ENCODE measurements around the gene CD9. TPM values are rescaled to one million over a fixed set of nuclear protein-coding genes. Genes with fewer than 3 reads are reported as not detected.

Gene CD9
- polyA plus RNA-seq, 1 donor from 2014 or later: not detected

DNA sequence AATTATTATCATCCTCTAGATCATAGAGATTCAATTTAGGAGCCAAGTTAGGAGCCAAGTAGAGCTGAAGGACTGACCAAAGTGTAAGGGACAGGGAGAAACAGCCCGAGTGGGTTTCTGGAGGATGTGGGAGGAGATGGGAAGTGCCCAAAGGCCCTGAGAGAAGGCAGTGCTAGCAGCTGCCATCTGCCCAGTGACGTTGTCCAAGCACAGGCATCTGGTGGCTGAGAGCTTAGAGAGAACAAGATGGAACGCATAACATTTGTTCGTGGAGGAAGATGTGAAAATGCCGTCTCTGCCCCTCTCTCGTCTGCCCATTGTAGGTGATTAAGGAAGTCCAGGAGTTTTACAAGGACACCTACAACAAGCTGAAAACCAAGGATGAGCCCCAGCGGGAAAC is 34.7 kb downstream of the CD9 start:
- no peak overlapping the region for H3K4me2 ChIP-seq (ENCODE audit: low read length)
- H3K9me2 ChIP-seq (ENCODE audit: insufficient read depth, low read length): no peaks in the 10 kb centered on the region
- H4K20me1 ChIP-seq (ENCODE audit: insufficient read depth): no peaks in the 10 kb centered on the region
- no peaks in the 10 kb centered on the region for H3K27me3 ChIP-seq (ENCODE audit: insufficient read depth, low read depth, low read length)
- H3K9ac ChIP-seq (ENCODE audit: low read length): no peak overlapping the region
- no peak overlapping the region for H3K27ac ChIP-seq (ENCODE audit: low read length)
- no peak overlapping the region for H2AFZ ChIP-seq (ENCODE audit: low read depth, low read length)
- no peaks in the 10 kb centered on the region for H3K79me2 ChIP-seq (replicated peaks; ENCODE audit: insufficient read depth, low read length)
- H3F3A ChIP-seq (ENCODE audit: insufficient read depth, low read length, poor library complexity, severe bottlenecking): no peaks in the 10 kb centered on the region
- no peaks in the 10 kb centered on the region for H3K36me3 ChIP-seq (ENCODE audit: insufficient read depth, low read length)
- TF ChIP-seq, protein P1, sequence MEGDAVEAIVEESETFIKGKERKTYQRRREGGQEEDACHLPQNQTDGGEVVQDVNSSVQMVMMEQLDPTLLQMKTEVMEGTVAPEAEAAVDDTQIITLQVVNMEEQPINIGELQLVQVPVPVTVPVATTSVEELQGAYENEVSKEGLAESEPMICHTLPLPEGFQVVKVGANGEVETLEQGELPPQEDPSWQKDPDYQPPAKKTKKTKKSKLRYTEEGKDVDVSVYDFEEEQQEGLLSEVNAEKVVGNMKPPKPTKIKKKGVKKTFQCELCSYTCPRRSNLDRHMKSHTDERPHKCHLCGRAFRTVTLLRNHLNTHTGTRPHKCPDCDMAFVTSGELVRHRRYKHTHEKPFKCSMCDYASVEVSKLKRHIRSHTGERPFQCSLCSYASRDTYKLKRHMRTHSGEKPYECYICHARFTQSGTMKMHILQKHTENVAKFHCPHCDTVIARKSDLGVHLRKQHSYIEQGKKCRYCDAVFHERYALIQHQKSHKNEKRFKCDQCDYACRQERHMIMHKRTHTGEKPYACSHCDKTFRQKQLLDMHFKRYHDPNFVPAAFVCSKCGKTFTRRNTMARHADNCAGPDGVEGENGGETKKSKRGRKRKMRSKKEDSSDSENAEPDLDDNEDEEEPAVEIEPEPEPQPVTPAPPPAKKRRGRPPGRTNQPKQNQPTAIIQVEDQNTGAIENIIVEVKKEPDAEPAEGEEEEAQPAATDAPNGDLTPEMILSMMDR (IDR thresholded peaks at IDR 0.05; ENCODE audit: poor library complexity, severe bottlenecking): no peak
- no peak for TF ChIP-seq MXI1 (conservative IDR thresholded peaks at IDR 0.05; ENCODE audit: poor library complexity, severe bottlenecking)
- no peak overlapping the region for H3K4me3 ChIP-seq (ENCODE audit: low read length)
- H3K9me3 ChIP-seq (ENCODE audit: low read length): no peaks in the 10 kb centered on the region

DNA sequence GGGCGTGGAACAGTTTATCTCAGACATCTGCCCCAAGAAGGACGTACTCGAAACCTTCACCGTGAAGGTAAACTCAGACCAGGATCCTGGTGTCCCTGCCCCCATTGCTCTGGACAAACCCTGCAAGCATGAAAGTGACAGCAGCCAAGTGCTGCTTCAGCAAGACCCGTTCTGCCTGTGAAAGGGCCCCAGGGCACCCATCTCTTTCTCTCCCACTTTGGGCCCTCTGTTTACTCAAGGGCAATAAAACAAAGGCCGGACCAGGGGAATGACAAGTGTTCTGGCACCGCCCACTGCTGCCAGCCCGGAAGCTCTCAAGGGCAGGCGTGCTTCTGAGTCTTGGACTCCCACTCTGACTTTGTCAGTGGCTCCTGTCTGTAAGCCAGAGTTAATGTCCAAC is 35.3 kb downstream of the CD9 start:
- no peak overlapping the region for H3K27ac ChIP-seq (ENCODE audit: low read length)
- H3K9me3 ChIP-seq (ENCODE audit: low read length): no peaks in the 10 kb centered on the region
- H3K4me3 ChIP-seq (ENCODE audit: low read length): no peak overlapping the region
- no peaks in the 10 kb centered on the region for H3K79me2 ChIP-seq (replicated peaks; ENCODE audit: insufficient read depth, low read length)
- H3K4me2 ChIP-seq (ENCODE audit: low read length): no peak overlapping the region
- no peak overlapping the region for H3K9ac ChIP-seq (ENCODE audit: low read length)
- H3K36me3 ChIP-seq (ENCODE audit: insufficient read depth, low read length): no peaks in the 10 kb centered on the region
- H3K27me3 ChIP-seq (ENCODE audit: insufficient read depth, low read depth, low read length): no peaks in the 10 kb centered on the region
- H4K20me1 ChIP-seq (ENCODE audit: insufficient read depth): no peaks in the 10 kb centered on the region
- no peaks in the 10 kb centered on the region for H3K9me2 ChIP-seq (ENCODE audit: insufficient read depth, low read length)
- H3F3A ChIP-seq (ENCODE audit: insufficient read depth, low read length, poor library complexity, severe bottlenecking): no peaks in the 10 kb centered on the region
- TF ChIP-seq SMC3 (conservative IDR thresholded peaks at IDR 0.05; ENCODE audit: poor library complexity) (no peak), EP300 (conservative IDR thresholded peaks at IDR 0.05; ENCODE audit: poor library complexity, severe bottlenecking) (no peak), MXI1 (conservative IDR thresholded peaks at IDR 0.05; ENCODE audit: poor library complexity, severe bottlenecking) (no peak), TAF1 (IDR thresholded peaks at IDR 0.05; ENCODE audit: low read depth) (no peak), EZH2 (IDR thresholded peaks at IDR 0.05; ENCODE audit: borderline replicate concordance, insufficient read depth, low read length, poor library complexity, severe bottlenecking) (no peak), RAD21 (conservative IDR thresholded peaks at IDR 0.05) (no peak), POLR2AphosphoS5 (IDR thresholded peaks at IDR 0.05) (no peak)
- TF ChIP-seq, protein P1 (IDR thresholded peaks at IDR 0.05; ENCODE audit: poor library complexity, severe bottlenecking): no peak
- H2AFZ ChIP-seq (ENCODE audit: low read depth, low read length): no peak overlapping the region

DNA sequence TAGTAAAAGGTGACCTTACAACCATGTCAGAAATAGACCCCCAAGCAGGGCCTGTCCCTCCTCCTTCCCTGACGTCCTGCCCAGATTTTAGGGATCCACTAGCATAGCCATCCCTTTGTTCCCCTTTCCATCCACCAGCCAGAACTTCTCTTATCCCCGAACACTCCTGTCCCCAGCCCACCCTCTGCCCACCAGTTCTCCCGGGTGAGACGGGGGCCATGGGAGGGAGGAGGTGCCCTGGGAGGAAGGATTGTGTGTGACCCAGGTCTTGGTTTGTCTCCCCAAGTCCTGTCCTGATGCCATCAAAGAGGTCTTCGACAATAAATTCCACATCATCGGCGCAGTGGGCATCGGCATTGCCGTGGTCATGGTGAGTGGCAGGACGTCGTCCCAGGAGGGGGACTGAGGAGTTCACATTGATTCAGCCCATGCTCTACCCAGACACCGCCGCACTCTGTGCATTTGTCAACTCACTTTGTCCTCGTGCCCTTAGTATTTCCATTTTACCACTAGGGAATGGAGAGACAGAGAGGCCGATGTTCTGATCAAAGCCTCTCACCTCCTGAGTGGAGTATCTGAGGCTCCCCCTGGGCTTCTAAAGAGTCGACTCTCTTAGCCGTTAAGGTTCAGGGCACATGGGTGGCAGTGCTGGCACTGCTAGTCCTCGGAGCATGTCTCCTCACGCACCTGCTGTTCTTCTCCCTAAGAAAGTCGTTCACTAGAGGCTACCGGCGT is 35.9 kb downstream of the CD9 start:
- Histone ChIP-seq H3K27me3 (ENCODE audit: insufficient read depth, low read depth, low read length) (no peaks in the 10 kb centered on the region), H3K4me2 (ENCODE audit: low read length) (no peak overlapping the region), H3K9me3 (ENCODE audit: low read length) (no peaks in the 10 kb centered on the region), H3K36me3 (ENCODE audit: insufficient read depth, low read length) (no peaks in the 10 kb centered on the region), H2AFZ (ENCODE audit: low read depth, low read length) (no peak overlapping the region), H3K9me2 (ENCODE audit: insufficient read depth, low read length) (no peaks in the 10 kb centered on the region), H4K20me1 (ENCODE audit: insufficient read depth) (no peaks in the 10 kb centered on the region), H3K4me3 (ENCODE audit: low read length) (no peak overlapping the region), H3K9ac (ENCODE audit: low read length) (no peak overlapping the region), H3K27ac (ENCODE audit: low read length) (no peak overlapping the region), H3F3A (ENCODE audit: insufficient read depth, low read length, poor library complexity, severe bottlenecking) (no peaks in the 10 kb centered on the region), H3K79me2 (replicated peaks; ENCODE audit: insufficient read depth, low read length) (no peaks in the 10 kb centered on the region)
- TF ChIP-seq MXI1 (conservative IDR thresholded peaks at IDR 0.05; ENCODE audit: poor library complexity, severe bottlenecking): no peak
